UCSD-AML1 (cell line): ENCODE measurements around the gene RAPGEF2.
"Not testable (repeated sequence)": the region's sequence is repeated elsewhere in the genome, so short reads cannot be mapped to it uniquely, and the experiment has no call there.

ENCODE experiments used
- DNase-seq: peaks from one replicate; lab custom pipeline; 2025; ENCODE audit not compliant: unreplicated experiment; lab: John Stamatoyannopoulos, UW

Gene RAPGEF2

GRCh38 chr4:159097144-159097543 lies 5.7 kb upstream of the RAPGEF2 start:
- no peak for DNase-seq

- DNase-seq: no peak
These were observed 5.1 kb upstream of the RAPGEF2 start for GRCh38 chr4:159097785-159098184.

DNA sequence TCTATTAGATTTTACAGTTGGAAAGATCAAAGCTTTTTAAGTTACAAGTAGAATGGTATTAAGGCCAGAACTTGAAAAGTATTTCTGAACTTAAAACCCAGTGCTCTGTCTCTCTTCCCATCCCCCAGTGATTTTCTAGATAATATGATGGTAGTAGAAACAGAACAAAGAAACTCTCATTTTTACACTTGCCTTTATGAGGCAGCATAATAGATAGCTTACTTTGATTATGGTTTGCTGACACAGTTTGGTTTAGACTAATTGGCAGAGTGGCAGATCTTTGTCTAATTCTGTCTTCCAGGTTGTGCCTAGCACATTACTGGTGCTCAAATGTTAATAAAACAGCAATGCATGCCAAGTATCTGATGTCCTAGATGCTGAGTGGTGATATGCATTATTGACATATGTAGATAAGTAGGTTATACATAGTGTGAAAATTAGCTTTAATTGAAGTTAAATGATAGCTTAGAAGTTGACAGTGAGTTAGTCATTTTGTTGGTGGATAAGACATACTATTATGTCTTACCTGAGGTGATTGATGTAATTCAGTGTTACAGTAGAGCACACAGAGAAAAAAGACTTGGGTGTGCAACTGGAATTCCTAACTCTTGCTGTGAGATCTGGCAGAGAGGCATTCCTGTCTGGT lies 4.3 kb upstream of the RAPGEF2 start:
- DNase-seq: no peak

- no peak for DNase-seq
These were observed 774 bp upstream of the RAPGEF2 start for GRCh38 chr4:159101988-159102621.

DNA sequence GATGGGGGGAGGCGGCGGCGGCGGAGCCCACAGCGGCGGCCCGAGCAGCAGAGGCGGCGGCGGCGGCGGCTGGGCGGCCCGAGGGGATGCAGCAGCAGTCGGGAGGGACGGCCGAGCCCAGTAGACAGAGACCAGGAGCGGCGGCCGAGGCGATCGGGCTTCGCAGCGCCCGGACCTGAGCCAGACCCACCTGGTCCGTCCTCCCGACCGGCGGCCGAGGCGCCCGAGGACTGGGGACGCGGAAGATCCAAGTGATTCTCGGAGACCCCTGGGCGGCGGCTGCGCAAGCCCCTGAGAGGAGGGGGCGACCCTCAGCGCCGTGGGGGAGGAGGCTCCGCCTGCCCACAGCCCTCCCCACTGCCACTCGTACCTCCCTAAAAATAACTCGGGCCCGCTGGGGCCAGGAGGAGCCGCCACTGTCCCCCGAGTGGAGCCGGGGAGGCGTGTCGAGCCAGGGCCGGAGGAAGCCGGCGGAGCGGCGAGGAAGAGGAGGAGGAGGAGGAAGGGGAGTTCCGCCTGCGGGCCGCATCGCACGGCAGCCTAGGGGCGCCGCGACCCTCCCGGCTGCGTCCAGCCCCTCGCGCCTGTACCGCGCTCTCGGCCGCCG lies 608 bp downstream of the RAPGEF2 start:
- DNase-seq: peak; percentile 47

- no peak for DNase-seq
These were observed 2.0 kb downstream of the RAPGEF2 start for GRCh38 chr4:159104694-159105414.

- DNase-seq: peak; percentile 24
These were observed 2.9 kb downstream of the RAPGEF2 start for GRCh38 chr4:159105761-159106243.

GRCh38 chr4:159106636-159107035 lies 3.8 kb downstream of the RAPGEF2 start:
- no peak for DNase-seq

- no peak for DNase-seq
These were observed 4.5 kb downstream of the RAPGEF2 start for GRCh38 chr4:159107203-159107925.

DNA sequence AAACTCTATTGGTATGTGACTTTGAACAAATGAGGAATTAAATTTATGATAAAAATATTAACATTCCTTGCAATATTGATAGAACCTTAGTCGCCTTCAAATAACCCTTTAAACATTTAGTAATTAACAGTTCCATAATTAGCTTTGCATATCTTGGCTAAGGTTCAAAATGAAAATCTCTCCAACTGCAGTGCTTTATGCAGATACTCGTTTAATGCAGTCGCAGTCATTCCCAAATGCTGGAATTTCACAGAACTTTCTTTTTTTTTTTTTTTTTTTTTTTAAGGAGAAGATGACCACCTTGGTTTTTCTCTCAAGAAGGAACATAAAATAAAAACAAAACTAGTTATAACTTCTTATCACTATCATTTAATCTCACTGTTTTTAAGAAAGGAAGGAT lies 5.2 kb downstream of the RAPGEF2 start:
- DNase-seq: no peak

DNA sequence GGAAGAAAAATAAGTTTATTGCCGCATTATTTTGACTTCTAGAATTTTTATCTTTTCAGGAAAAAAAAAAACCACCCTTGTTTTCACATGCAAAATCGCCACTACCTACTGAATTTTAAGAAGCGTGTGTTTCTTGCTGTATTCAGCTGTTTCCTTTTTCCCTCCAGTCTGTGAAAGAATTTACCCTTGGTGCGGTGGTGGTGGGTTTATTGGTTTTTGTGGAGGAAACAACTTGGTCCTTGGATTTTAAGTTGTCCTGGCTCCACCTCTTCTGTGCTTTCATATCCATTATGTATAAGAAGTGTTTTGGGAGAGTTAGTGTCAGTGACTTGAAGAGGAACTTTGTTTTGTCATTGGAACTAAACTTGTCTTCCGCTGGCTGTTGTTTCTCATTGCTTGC lies 8.1 kb downstream of the RAPGEF2 start:
- DNase-seq: no peak

GRCh38 chr4:159111416-159111815 lies 8.5 kb downstream of the RAPGEF2 start:
- no peak for DNase-seq

GRCh38 chr4:159113366-159113765 lies 10.5 kb downstream of the RAPGEF2 start:
- DNase-seq: not testable (repeated sequence)

- DNase-seq: not testable (repeated sequence)
These were observed 13.2 kb downstream of the RAPGEF2 start for GRCh38 chr4:159116098-159116497.

DNA sequence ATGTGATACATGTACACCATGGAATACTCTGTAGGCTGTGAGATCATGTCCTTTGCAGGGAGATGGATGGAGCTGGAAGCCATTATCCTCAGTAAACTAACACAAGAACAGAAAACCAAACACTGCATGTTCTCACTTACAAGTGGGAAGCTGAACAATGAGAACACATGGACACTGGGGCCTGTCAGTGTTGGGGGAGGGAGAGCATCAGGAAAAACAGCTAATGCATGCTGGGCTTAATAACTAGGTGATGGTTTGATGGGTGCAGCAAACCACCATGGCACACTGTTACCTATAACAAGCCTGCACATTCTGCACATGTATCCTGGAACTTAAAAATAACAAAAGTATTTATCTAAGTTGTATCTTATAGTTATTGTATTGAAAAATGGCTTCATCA lies 13.8 kb downstream of the RAPGEF2 start:
- DNase-seq: not testable (repeated sequence)

DNA sequence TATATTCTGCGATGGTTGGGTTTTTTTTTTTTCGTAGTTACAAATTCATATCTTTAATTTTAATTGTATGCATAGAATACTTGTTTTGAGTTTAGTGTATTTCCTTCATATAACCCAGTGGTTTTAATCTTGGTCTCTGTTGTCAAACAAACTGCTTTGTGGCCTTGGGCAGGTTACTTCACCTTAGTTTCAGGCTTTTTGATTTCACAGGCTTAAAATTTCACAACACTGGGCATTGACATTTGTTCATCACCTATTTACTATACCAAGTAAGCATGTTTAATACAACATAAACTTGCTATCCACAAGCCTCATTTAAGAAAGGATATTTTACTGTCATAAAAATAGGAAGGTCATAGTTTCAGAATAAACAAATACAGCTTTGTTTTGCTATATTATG lies 14.7 kb downstream of the RAPGEF2 start:
- DNase-seq: no peak

DNA sequence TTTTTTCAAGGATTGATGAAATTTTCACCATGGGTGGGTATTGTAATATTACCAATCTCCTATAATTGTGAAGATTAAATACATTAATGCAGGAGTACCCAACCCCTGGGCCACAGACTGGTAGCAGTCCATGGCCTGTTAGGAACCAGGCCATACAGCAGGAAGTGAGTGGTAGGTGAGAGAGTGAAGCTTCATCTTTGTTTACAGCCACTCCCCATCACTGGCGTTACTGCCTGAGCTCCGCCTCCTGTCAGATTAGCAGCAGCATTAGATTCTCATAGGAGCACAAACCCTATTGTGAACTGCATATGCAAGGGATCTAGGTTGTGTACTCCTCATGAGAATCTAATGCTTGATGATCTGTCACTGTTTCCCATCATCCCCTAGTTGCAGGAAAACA lies 15.1 kb downstream of the RAPGEF2 start:
- DNase-seq: no peak

DNA sequence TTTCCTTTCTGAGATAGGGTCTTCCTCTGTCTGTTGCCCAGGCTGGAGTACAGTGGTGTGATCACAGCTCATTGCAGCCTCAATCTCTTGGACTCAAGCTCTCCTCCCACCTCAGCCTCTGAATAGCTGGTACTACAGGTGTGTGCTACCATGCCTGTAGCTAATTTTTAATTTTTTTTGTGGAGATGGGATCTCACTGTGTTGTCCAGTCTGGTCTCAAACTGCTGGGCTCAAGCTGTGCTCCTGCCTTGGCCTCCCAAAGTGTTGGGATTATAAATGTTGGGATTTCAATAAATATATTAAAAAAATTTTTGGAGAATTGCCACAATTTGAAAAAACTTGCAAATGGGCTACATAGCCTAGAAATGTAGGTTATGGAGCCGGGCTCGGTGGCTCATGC lies 18.5 kb downstream of the RAPGEF2 start:
- DNase-seq: no peak

DNA sequence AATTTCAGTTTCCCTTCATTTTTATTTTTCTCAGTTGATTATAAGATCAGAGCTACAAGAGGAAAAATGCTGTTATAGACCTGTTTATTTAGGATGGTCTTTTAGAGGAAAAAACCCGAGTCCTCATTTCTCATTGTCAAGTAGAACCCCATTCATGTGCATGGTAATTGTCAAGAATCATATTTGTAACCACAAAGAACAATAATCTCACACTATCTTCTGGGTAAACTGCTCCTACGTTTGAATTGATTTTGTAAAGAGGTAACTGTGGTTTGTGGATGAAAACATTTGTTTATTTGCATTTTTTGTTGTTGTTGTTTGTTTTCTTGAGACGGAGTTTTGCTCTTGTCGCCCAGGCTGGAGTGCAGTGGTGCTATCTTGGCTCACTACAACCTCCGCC lies 23.8 kb downstream of the RAPGEF2 start:
- DNase-seq: no peak

DNA sequence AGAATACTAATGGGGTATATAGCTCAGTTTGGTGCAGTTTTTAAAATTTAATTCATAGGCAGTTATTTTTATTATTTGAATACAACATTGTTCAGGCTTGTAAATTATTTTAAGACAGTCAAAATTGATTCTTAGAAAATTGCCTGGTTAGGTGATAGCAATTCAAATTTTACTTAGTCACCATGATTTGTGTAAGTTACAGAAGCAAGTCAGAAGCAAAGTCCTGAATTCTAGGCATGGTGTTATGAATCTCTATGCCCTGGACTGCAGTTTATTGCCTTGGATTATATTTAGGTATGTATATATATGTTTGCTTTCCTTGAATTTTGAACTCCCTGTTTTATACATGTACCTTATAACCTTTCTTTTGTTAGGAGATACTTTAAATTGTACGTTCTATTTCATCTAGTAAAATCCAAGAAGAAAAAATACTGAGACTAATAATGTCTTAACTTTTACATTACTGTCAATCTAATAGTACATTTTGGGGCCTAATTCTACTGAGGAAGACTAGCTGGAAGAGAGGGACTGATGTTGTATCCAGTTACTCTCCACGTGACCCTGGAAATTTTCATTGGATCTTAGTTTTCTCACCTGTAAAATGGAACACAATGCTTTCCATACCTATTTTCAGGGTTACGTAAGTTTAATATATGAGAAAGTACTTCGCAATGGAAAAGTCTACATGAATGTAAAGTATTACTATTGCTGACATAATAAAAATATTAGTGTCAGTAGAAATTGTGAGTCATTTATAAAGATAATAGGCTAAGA lies 25.1 kb downstream of the RAPGEF2 start:
- no peak for DNase-seq
